Measurements from ENCODE around the gene SPINK8. TPM values are rescaled to one million over a fixed set of nuclear protein-coding genes. Genes with fewer than 3 reads are reported as not detected.

SPINK8 gene
- total RNA-seq, 1 donor from 2014 or later = not detected

GRCh38 chr3:48320996-48321395, 12.5 kb downstream of the SPINK8 start:
- no peak for DNase-seq (ENCODE audit: extremely low spot score, unreplicated experiment)
- Mint-ChIP-seq H3K9me3 (ENCODE audit: unreplicated experiment) (peaks cover 11% of the 10 kb centered on the region), H3K4me3 (ENCODE audit: unreplicated experiment) (no peak overlapping the region), H3K27me3 (ENCODE audit: unreplicated experiment) (peaks cover 53% of the 10 kb centered on the region), H3K27ac (ENCODE audit: unreplicated experiment) (no peak overlapping the region), H3K4me1 (ENCODE audit: unreplicated experiment) (no peaks in the 10 kb centered on the region), H3K36me3 (ENCODE audit: unreplicated experiment) (no peaks in the 10 kb centered on the region)
- no peak for TF ChIP-seq CTCF (IDR thresholded peaks at IDR 0.05)

GRCh38 chr3:48318713-48319468, 14.6 kb downstream of the SPINK8 start:
- Mint-ChIP-seq H3K4me1 (ENCODE audit: unreplicated experiment) (no peaks in the 10 kb centered on the region), H3K4me3 (ENCODE audit: unreplicated experiment) (no peak overlapping the region), H3K36me3 (ENCODE audit: unreplicated experiment) (peaks cover 3% of the 10 kb centered on the region), H3K9me3 (ENCODE audit: unreplicated experiment) (peaks cover 11% of the 10 kb centered on the region), H3K27me3 (ENCODE audit: unreplicated experiment) (peaks cover 46% of the 10 kb centered on the region), H3K27ac (ENCODE audit: unreplicated experiment) (no peak overlapping the region)
- DNase-seq (ENCODE audit: extremely low spot score, unreplicated experiment) = no peak
- TF ChIP-seq CTCF (IDR thresholded peaks at IDR 0.05) = no peak

GRCh38 chr3:48314542-48314941, 18.9 kb downstream of the SPINK8 start:
- no peak for TF ChIP-seq CTCF (IDR thresholded peaks at IDR 0.05)
- H3K4me3 Mint-ChIP-seq (ENCODE audit: unreplicated experiment) = no peak overlapping the region

GRCh38 chr3:48306860-48307530, 26.5 kb downstream of the SPINK8 start:
- DNase-seq (ENCODE audit: extremely low spot score, unreplicated experiment) = no peak
- no peak overlapping the region for H3K27ac Mint-ChIP-seq (ENCODE audit: unreplicated experiment)
- H3K9me3 Mint-ChIP-seq (ENCODE audit: unreplicated experiment) = peaks cover 24% of the 10 kb centered on the region
- no peak overlapping the region for H3K4me3 Mint-ChIP-seq (ENCODE audit: unreplicated experiment)
- H3K4me1 Mint-ChIP-seq (ENCODE audit: unreplicated experiment) = peaks cover 8% of the 10 kb centered on the region
- H3K27me3 Mint-ChIP-seq (ENCODE audit: unreplicated experiment) = peaks cover 55% of the 10 kb centered on the region
- peaks cover 7% of the 10 kb centered on the region for H3K36me3 Mint-ChIP-seq (ENCODE audit: unreplicated experiment)
- no peak for TF ChIP-seq CTCF (IDR thresholded peaks at IDR 0.05)

More at GRCh38 chr3:48314542-48314941, 18.9 kb downstream of the SPINK8 start:
- Mint-ChIP-seq H3K36me3 (ENCODE audit: unreplicated experiment) (peaks cover 3% of the 10 kb centered on the region), H3K27me3 (ENCODE audit: unreplicated experiment) (peaks cover 55% of the 10 kb centered on the region), H3K4me1 (ENCODE audit: unreplicated experiment) (no peaks in the 10 kb centered on the region), H3K9me3 (ENCODE audit: unreplicated experiment) (peaks cover 16% of the 10 kb centered on the region), H3K27ac (ENCODE audit: unreplicated experiment) (no peak overlapping the region)
- DNase-seq (ENCODE audit: extremely low spot score, unreplicated experiment) = no peak

- no peak overlapping the region for H3K4me3 Mint-ChIP-seq (ENCODE audit: unreplicated experiment)
- peaks cover 50% of the 10 kb centered on the region for H3K27me3 Mint-ChIP-seq (ENCODE audit: unreplicated experiment)
- H3K27ac Mint-ChIP-seq (ENCODE audit: unreplicated experiment) = no peak overlapping the region
- H3K9me3 Mint-ChIP-seq (ENCODE audit: unreplicated experiment) = peaks cover 28% of the 10 kb centered on the region
- peaks cover 12% of the 10 kb centered on the region for H3K4me1 Mint-ChIP-seq (ENCODE audit: unreplicated experiment)
- no peak for TF ChIP-seq CTCF (IDR thresholded peaks at IDR 0.05)
- DNase-seq (ENCODE audit: extremely low spot score, unreplicated experiment) = no peak
- H3K36me3 Mint-ChIP-seq (ENCODE audit: unreplicated experiment) = peaks cover 10% of the 10 kb centered on the region
Observed at GRCh38 chr3:48306290-48306689, 27.2 kb downstream of the SPINK8 start.

All from osteocyte (in vitro differentiated cells).